HUES64 (cell line): ENCODE results near the gene NFKBIB.

Experiments
- H3K27ac ChIP-seq: 2 replicates; pipeline ENCODE4 v1.7.0; 2013; ENCODE audit warnings: low read depth, low read length, inconsistent platforms
- H3K27me3 ChIP-seq: 2 replicates; pipeline ENCODE4 v1.6.1; 2013; ENCODE audit warnings: mild to moderate bottlenecking, low read length; ENCODE audit not compliant: insufficient read depth
- H3K36me3 ChIP-seq: 2 replicates; pipeline ENCODE4 v1.6.1; 2013; ENCODE audit warnings: mild to moderate bottlenecking, low read length; ENCODE audit not compliant: insufficient read depth
- H3K4me1 ChIP-seq: 2 replicates; pipeline ENCODE4 v1.6.1; 2013; ENCODE audit warnings: mild to moderate bottlenecking, low read length, moderate library complexity; ENCODE audit not compliant: insufficient read depth
- H3K4me3 ChIP-seq: 2 replicates; pipeline ENCODE4 v1.5.1; 2013; ENCODE audit warnings: mild to moderate bottlenecking, low read length, moderate library complexity
- H3K9ac ChIP-seq: 2 replicates; pipeline ENCODE4 v1.6.1; 2013; ENCODE audit warnings: mild to moderate bottlenecking, low read depth, low read length
- H3K9me3 ChIP-seq: 2 replicates; pipeline ENCODE4 v1.6.1; 2013; ENCODE audit warnings: low read depth, low read length; ENCODE audit not compliant: insufficient read depth
- WGBS: fragments of 150-250, 120-280 bp; methylation state at CpG from one replicate; pipeline ENCODE4 v1.1.7; 2013; ENCODE audit warnings: missing lambda C conversion rate; 5-methylcytosine and 5-hydroxymethylcytosine counted together

Gene NFKBIB

DNA sequence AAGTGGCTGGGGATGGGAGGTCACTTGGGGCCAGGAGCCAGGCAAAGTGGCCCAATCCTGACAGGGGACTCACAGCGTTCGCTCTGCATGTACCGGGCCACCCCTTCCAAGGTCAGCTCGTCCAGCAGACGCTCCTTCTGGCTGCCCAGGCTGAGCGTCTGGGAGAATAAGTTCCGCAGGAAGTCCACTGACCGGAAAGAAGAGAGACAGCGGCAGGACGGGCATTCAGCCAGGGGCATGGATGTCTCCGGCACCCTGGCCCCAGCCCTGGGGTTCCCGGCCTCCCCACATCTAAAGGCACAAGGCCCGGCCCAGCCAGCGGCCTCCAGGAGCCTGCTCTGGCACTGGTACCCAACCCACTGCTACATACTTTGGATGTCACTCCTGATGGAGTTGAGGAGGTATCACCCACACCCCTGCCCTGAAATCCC is 6.4 kb upstream of the NFKBIB start:
- H3K27ac ChIP-seq: no peak overlapping the region
- H3K9ac ChIP-seq: no peak overlapping the region
- peaks cover under 1% of the 10 kb centered on the region; the same call in 1 of the 2 replicates for H3K27me3 ChIP-seq
- no peaks in the 10 kb centered on the region for H3K36me3 ChIP-seq
- WGBS: 89% methylated on average over 14 of the region's 14 CpGs
- no peaks in the 10 kb centered on the region for H3K9me3 ChIP-seq
- H3K4me1 ChIP-seq: no peaks in the 10 kb centered on the region
- H3K4me3 ChIP-seq: no peak overlapping the region

DNA sequence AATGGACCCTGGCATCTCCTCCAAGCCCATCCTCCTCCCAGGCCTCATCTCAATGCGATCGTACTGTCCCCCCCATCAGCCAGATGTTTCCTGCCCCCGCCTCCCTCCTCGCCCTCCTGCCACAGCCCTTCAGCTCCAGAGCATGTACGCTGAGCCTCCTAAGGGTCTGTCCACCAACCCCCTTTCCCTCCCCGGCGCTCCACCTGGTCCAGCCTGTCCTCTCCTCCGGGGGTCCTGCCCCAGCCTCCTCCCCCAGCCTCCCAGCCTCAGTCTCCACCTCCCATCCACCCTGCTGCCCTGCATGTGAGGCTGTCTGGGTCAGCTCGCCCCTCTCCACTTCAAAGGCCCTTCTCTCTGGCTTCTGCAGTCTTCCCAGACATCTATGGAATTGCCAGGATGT is 4.8 kb upstream of the NFKBIB start:
- WGBS: 91% methylated on average over 9 of the region's 9 CpGs
- no peak overlapping the region for H3K27ac ChIP-seq
- H3K27me3 ChIP-seq: peaks cover 10% of the 10 kb centered on the region; the same call in 1 of the 2 replicates
- no peaks in the 10 kb centered on the region for H3K4me1 ChIP-seq
- no peaks in the 10 kb centered on the region for H3K36me3 ChIP-seq
- no peak overlapping the region for H3K4me3 ChIP-seq
- H3K9ac ChIP-seq: no peak overlapping the region
- H3K9me3 ChIP-seq: no peaks in the 10 kb centered on the region

- H3K27me3 ChIP-seq: peaks cover 10% of the 10 kb centered on the region; the same call in 1 of the 2 replicates
- WGBS: 25% methylated on average over 25 of the region's 25 CpGs
- peak overlapping the region; percentile 92 for H3K4me3 ChIP-seq
- no peak overlapping the region for H3K27ac ChIP-seq
- peak overlapping the region; percentile 2; the same call in 1 of the 2 replicates for H3K9ac ChIP-seq
- H3K36me3 ChIP-seq: no peaks in the 10 kb centered on the region
- peaks cover 5% of the 10 kb centered on the region; the same call in 1 of the 2 replicates for H3K4me1 ChIP-seq
- H3K9me3 ChIP-seq: 0 out of 2 replicates have a peak, but pooled peaks cover 5% of the 10 kb centered on the region
These were observed 852 bp upstream of the NFKBIB start for GRCh38 chr19:38898788-38899446.

- Histone ChIP-seq H3K4me1 (peaks cover 5% of the 10 kb centered on the region; the same call in 1 of the 2 replicates), H3K36me3 (peaks cover 5% of the 10 kb centered on the region), H3K27me3 (peaks cover 10% of the 10 kb centered on the region; the same call in 1 of the 2 replicates), H3K27ac (peak overlapping the region; percentile 85), H3K4me3 (peak overlapping the region; percentile 92), H3K9me3 (0 out of 2 replicates have a peak, but pooled peaks cover 5% of the 10 kb centered on the region), H3K9ac (peak overlapping the region; percentile 78)
- 5% methylated on average over 8 of the region's 8 CpGs for WGBS
These were observed 447 bp downstream of the NFKBIB start for GRCh38 chr19:38900202-38900629.

GRCh38 chr19:38900743-38901190 is 998 bp downstream of the NFKBIB start:
- Histone ChIP-seq H3K4me1 (peaks cover 5% of the 10 kb centered on the region; the same call in 1 of the 2 replicates), H3K36me3 (peaks cover 9% of the 10 kb centered on the region), H3K27me3 (peaks cover 10% of the 10 kb centered on the region; the same call in 1 of the 2 replicates), H3K4me3 (peak overlapping the region; percentile 92), H3K27ac (no peak overlapping the region), H3K9ac (peak overlapping the region; percentile 78; the same call in 1 of the 2 replicates), H3K9me3 (0 out of 2 replicates have a peak, but pooled peaks cover 5% of the 10 kb centered on the region)
- WGBS: 46% methylated on average over 3 of the region's 3 CpGs

GRCh38 chr19:38901683-38902082 is 1.9 kb downstream of the NFKBIB start:
- peaks cover 5% of the 10 kb centered on the region; the same call in 1 of the 2 replicates for H3K4me1 ChIP-seq
- H3K9ac ChIP-seq: no peak overlapping the region
- H3K27me3 ChIP-seq: peaks cover 10% of the 10 kb centered on the region; the same call in 1 of the 2 replicates
- WGBS: 98% methylated on average over 1 of the region's 1 CpG
- peaks cover 15% of the 10 kb centered on the region for H3K36me3 ChIP-seq
- H3K27ac ChIP-seq: no peak overlapping the region
- no peak overlapping the region for H3K4me3 ChIP-seq
- 0 out of 2 replicates have a peak, but pooled peaks cover 5% of the 10 kb centered on the region for H3K9me3 ChIP-seq

- Histone ChIP-seq H3K4me1 (peaks cover 5% of the 10 kb centered on the region; the same call in 1 of the 2 replicates), H3K9ac (no peak overlapping the region), H3K36me3 (peaks cover 26% of the 10 kb centered on the region), H3K27ac (no peak overlapping the region), H3K9me3 (0 out of 2 replicates have a peak, but pooled peaks cover 5% of the 10 kb centered on the region), H3K27me3 (no peaks in the 10 kb centered on the region), H3K4me3 (no peak overlapping the region)
- WGBS: 95% methylated on average over 35 of the region's 35 CpGs
These were observed 5.1 kb downstream of the NFKBIB start for GRCh38 chr19:38904581-38905539.

DNA sequence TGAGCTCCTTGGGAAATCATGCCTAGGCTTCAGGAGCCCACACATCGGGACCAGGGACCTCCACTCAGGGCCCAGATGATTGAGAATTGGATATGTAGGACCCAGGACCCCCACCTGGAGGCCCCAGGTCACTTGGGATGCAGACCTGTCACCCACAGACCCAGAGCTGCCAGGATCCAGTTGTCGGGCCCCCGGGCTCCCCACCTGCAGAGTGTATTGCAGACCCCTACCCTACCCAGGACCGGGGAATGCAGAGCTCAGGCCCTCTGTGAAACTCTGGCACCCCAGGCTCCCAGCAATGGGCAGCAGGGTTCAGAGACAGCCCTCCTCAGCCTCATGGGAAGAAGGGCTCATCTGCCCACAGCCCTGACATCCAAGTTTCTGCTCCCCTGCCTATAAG is 5.9 kb downstream of the NFKBIB start:
- Histone ChIP-seq H3K4me3 (no peak overlapping the region), H3K9me3 (0 out of 2 replicates have a peak, but pooled peaks cover 5% of the 10 kb centered on the region), H3K27ac (no peak overlapping the region), H3K4me1 (peaks cover 3% of the 10 kb centered on the region; the same call in 1 of the 2 replicates), H3K9ac (no peak overlapping the region), H3K27me3 (no peaks in the 10 kb centered on the region), H3K36me3 (peaks cover 26% of the 10 kb centered on the region)
- 98% methylated on average over 4 of the region's 4 CpGs for WGBS

- WGBS: 96% methylated on average over 29 of the region's 29 CpGs
- H3K9ac ChIP-seq: no peak overlapping the region
- H3K36me3 ChIP-seq: peaks cover 26% of the 10 kb centered on the region
- peaks cover under 1% of the 10 kb centered on the region; the same call in 1 of the 2 replicates for H3K27me3 ChIP-seq
- H3K4me3 ChIP-seq: no peak overlapping the region
- no peaks in the 10 kb centered on the region for H3K9me3 ChIP-seq
- H3K4me1 ChIP-seq: no peaks in the 10 kb centered on the region
- no peak overlapping the region for H3K27ac ChIP-seq
These were observed 7.5 kb downstream of the NFKBIB start for GRCh38 chr19:38907227-38907626.

DNA sequence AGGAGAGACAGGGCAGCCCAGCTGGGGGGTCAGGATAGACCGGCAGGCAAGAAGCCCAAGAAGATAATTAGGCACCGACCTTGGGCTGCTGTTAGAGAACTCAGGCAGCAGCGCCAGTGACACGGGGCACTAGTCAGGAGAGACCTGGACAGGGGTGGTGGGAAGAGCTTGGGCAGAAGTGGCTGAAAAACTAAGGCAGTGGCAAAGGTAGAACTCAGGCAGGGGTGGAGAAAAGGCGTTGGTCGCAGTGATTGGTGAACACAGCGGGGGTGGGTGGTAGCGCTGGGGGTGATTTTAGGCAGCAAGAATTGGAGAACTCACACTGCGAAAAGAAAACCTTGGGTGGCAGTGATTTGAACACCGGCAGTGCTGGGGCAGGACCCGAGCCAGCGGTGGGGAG is 7.9 kb downstream of the NFKBIB start:
- Histone ChIP-seq H3K27ac (no peak overlapping the region), H3K9ac (no peak overlapping the region), H3K4me3 (no peak overlapping the region), H3K27me3 (peaks cover 3% of the 10 kb centered on the region; the same call in 1 of the 2 replicates), H3K36me3 (peaks cover 26% of the 10 kb centered on the region), H3K4me1 (no peaks in the 10 kb centered on the region), H3K9me3 (no peaks in the 10 kb centered on the region)
- 96% methylated on average over 12 of the region's 12 CpGs for WGBS
